Neural progenitor cell (in vitro differentiated cells): Measurements from ENCODE around the gene H3-3A. TPM values are rescaled to one million over a fixed set of nuclear protein-coding genes. Genes with fewer than 3 reads are reported as not detected.
A peak's percentile ranks its signal among the peaks of the same experiment; 100 is the strongest.

Experiments
- DNase-seq: peaks from one replicate; pipeline ENCODE4 v3.0.0-alpha.2; 2016; ENCODE audit warnings: low spot score
- H2AFZ ChIP-seq: fragments of 200-600 bp; sonication (generic); replicated peaks from 2 replicates; pipeline ENCODE4 v1.6.1; 2016; ENCODE audit warnings: antibody characterized with exemption
- H3F3A ChIP-seq: fragments of 200-600 bp; sonication (generic); 2 replicates; pipeline ENCODE4 v1.6.1; 2016; ENCODE audit warnings: antibody characterized with exemption, low read depth
- H3K27ac ChIP-seq: fragments of 200-600 bp; sonication (generic); 2 replicates; pipeline ENCODE4 v1.5.1; 2016; ENCODE audit warnings: mild to moderate bottlenecking
- H3K27me3 ChIP-seq: fragments of 200-600 bp; sonication (generic); 2 replicates; pipeline ENCODE4 v1.6.1; 2016; ENCODE audit warnings: mild to moderate bottlenecking, moderate library complexity
- H3K36me3 ChIP-seq: fragments of 200-600 bp; sonication (generic); 2 replicates; pipeline ENCODE4 v1.5.1; 2016
- H3K4me1 ChIP-seq: fragments of 200-600 bp; sonication (generic); 2 replicates; pipeline ENCODE4 v1.6.1; 2016; ENCODE audit warnings: mixed run types
- H3K4me2 ChIP-seq: fragments of 200-600 bp; sonication (generic); 2 replicates; pipeline ENCODE4 v1.6.1; 2016
- H3K4me3 ChIP-seq: fragments of 200-600 bp; sonication (generic); 2 replicates; pipeline ENCODE4 v1.5.1; 2016
- H3K79me2 ChIP-seq: fragments of 200-600 bp; sonication (generic); 2 replicates; pipeline ENCODE4 v1.6.1; 2016; ENCODE audit warnings: low read depth
- H3K9ac ChIP-seq: fragments of 200-600 bp; sonication (generic); 2 replicates; pipeline ENCODE4 v1.6.1; 2016
- H3K9me3 ChIP-seq: fragments of 200-600 bp; sonication (generic); 2 replicates; pipeline ENCODE4 v1.5.1; 2016; ENCODE audit warnings: low read depth
- H4K20me1 ChIP-seq: fragments of 200-600 bp; sonication (generic); 2 replicates; pipeline ENCODE4 v1.6.1; 2016; ENCODE audit warnings: low read depth
- H3K27ac Mint-ChIP-seq: 3 replicates; pipeline ENCODE4 v1.8.0; 2021; ENCODE audit warnings: mixed read lengths
- H3K27me3 Mint-ChIP-seq: 2 replicates; pipeline ENCODE4 v1.8.0; 2022; ENCODE audit warnings: low read depth, mild to moderate bottlenecking, inconsistent platforms, moderate library complexity, mixed read lengths; ENCODE audit not compliant: insufficient read depth
- H3K36me3 Mint-ChIP-seq: 3 replicates; pipeline ENCODE4 v1.8.0; 2021; ENCODE audit warnings: mixed read lengths
- H3K4me1 Mint-ChIP-seq: 3 replicates; pipeline ENCODE4 v1.8.0; 2021; ENCODE audit warnings: mixed read lengths
- H3K4me3 Mint-ChIP-seq: 3 replicates; pipeline ENCODE4 v1.8.0; 2021; ENCODE audit warnings: mild to moderate bottlenecking, moderate library complexity, mixed read lengths
- H3K9me3 Mint-ChIP-seq: 3 replicates; pipeline ENCODE4 v1.8.0; 2020; ENCODE audit warnings: mixed read lengths
- EZH2 ChIP-seq: fragments of 200-600 bp; sonication (generic); IDR thresholded peaks from 2 replicates; pipeline ENCODE4 v1.6.1; 2017; ENCODE audit warnings: antibody characterized with exemption, mild to moderate bottlenecking, moderate library complexity
- EZH2phosphoT487 ChIP-seq: fragments of 200-600 bp; sonication (generic); IDR thresholded peaks from 2 replicates; pipeline ENCODE4 v1.6.1; 2017; ENCODE audit warnings: antibody characterized with exemption
- total RNA-seq: library from RNA; depleted of rRNA; stranded (reverse); fragments of >200 nt; gene quantifications from 2 replicates; pipeline ENCODE4 v1.2.3, GENCODE V29; 2015; ENCODE audit warnings: low replicate concordance
- TF ChIP-seq, protein P1 (sequence below): fragments of 200-600 bp; sonication (generic); IDR thresholded peaks from 2 replicates; pipeline ENCODE4 v1.5.1; 2017; ENCODE audit warnings: antibody characterized with exemption, mild to moderate bottlenecking

H3-3A gene
- total RNA-seq, 1 donor from 2014 or later, result 1,689 TPM

DNA sequence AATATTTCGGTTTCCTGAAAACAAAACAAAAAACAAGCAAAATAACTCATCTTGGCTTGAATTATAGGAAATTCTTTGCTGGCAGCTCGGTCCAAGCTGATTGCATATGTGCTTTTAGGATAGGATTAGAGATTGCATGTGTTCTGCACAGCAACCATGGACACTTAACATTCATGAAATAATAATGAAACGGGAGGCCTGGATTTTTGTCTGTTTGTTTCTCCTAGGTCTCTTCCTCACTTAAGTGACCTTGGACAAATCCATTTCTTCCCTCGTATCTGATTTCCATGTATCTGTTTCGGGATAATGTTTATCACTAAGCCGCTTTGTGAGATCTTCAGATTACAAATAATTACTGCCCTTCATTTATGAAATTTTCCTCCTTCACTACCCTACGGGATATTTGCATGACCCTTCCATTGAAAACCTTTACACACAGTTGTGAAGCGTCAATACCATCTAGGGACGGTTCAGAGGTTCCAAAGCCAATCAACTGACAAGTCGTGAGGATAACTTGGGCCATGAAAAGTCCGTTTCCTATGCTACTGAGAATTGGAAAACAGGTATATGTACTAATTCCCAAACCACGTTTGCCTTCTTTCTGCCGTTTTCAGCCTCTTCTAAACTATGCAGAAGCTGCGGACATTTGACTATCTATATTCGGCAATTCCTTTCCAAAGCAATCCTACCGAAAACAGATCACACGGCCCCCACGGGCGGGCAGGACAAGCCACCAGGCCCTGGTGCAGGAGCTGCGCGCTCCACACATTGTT, 1.3 kb upstream of the H3-3A start:
- Histone ChIP-seq H2AFZ (peak overlapping the region; percentile 66), H4K20me1 (peaks cover 36% of the 10 kb centered on the region), H3K36me3 (peaks cover 7% of the 10 kb centered on the region), H3K79me2 (peaks cover 51% of the 10 kb centered on the region), H3K4me2 (peak overlapping the region; percentile 90), H3K27me3 (no peaks in the 10 kb centered on the region), H3K9ac (peak overlapping the region; percentile 90), H3F3A (peaks cover 50% of the 10 kb centered on the region), H3K9me3 (no peaks in the 10 kb centered on the region), H3K4me1 (peaks cover 24% of the 10 kb centered on the region), H3K4me3 (peak overlapping the region; percentile 86), H3K27ac (peak overlapping the region; percentile 98)
- H3K36me3 Mint-ChIP-seq, result peaks cover 15% of the 10 kb centered on the region
- TF ChIP-seq, protein P1, sequence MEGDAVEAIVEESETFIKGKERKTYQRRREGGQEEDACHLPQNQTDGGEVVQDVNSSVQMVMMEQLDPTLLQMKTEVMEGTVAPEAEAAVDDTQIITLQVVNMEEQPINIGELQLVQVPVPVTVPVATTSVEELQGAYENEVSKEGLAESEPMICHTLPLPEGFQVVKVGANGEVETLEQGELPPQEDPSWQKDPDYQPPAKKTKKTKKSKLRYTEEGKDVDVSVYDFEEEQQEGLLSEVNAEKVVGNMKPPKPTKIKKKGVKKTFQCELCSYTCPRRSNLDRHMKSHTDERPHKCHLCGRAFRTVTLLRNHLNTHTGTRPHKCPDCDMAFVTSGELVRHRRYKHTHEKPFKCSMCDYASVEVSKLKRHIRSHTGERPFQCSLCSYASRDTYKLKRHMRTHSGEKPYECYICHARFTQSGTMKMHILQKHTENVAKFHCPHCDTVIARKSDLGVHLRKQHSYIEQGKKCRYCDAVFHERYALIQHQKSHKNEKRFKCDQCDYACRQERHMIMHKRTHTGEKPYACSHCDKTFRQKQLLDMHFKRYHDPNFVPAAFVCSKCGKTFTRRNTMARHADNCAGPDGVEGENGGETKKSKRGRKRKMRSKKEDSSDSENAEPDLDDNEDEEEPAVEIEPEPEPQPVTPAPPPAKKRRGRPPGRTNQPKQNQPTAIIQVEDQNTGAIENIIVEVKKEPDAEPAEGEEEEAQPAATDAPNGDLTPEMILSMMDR, result no peak
- TF ChIP-seq EZH2, result no peak
- TF ChIP-seq EZH2phosphoT487, result no peak
- DNase-seq, result no peak
- H3K4me1 Mint-ChIP-seq, result peaks cover 26% of the 10 kb centered on the region
- H3K27ac Mint-ChIP-seq, result peak overlapping the region; percentile 99
- peaks cover 4% of the 10 kb centered on the region for H3K27me3 Mint-ChIP-seq
- H3K9me3 Mint-ChIP-seq, result no peaks in the 10 kb centered on the region
- H3K4me3 Mint-ChIP-seq, result peak overlapping the region; percentile 94

DNA sequence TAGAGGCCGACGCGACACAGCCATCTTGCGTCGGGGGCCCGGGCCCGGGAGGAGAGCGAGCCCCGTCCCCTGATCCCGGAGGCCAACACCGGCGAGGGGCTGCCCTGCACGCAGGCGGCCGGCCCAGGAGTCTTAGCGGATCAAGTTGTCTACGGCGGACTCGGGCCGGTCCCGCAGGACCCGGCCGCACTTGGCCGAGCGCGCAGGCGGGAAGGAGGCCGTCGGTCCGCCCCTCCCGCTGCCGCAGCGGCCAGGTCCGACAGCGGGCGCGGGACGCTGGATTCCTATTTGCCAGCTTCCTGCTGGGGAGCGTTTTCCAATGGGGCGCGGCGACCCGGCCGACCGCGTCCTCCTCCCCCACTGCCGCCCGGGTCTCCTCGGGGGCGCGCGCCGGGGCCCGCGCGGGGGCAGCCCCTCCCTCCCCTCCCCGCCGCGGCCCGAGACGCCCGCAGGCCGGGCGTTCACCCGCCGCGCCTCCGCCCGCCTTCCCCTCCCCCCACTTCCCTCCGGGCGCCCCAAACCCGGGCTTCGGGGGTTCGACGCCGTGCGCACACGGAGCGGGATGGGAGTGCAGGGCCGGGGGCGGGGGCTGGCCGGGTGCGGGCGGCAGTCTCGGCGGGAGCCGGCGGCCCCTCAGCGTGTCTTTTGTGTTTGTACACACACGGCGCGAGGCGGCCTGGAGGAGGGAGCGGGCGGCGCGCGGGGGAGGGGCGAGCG, 517 bp upstream of the H3-3A start:
- H3K9me3 Mint-ChIP-seq, result no peaks in the 10 kb centered on the region
- Histone ChIP-seq H2AFZ (peak overlapping the region; percentile 66), H3K9ac (peak overlapping the region; percentile 90), H3K36me3 (peaks cover 14% of the 10 kb centered on the region), H3K4me1 (peaks cover 31% of the 10 kb centered on the region), H3K27ac (peak overlapping the region; percentile 98), H3K27me3 (no peaks in the 10 kb centered on the region), H3K9me3 (no peaks in the 10 kb centered on the region), H3F3A (peaks cover 57% of the 10 kb centered on the region), H3K4me3 (peak overlapping the region; percentile 86), H4K20me1 (peaks cover 44% of the 10 kb centered on the region), H3K79me2 (peaks cover 59% of the 10 kb centered on the region), H3K4me2 (peak overlapping the region; percentile 90)
- peaks cover 32% of the 10 kb centered on the region for H3K4me1 Mint-ChIP-seq
- H3K27ac Mint-ChIP-seq, result peak overlapping the region; percentile 99
- H3K36me3 Mint-ChIP-seq, result peaks cover 19% of the 10 kb centered on the region
- TF ChIP-seq, protein P1, result no peak
- TF ChIP-seq EZH2phosphoT487 (no peak), EZH2 (no peak)
- H3K4me3 Mint-ChIP-seq, result peak overlapping the region; percentile 94
- DNase-seq, result peak; percentile 91
- peaks cover 4% of the 10 kb centered on the region for H3K27me3 Mint-ChIP-seq

DNA sequence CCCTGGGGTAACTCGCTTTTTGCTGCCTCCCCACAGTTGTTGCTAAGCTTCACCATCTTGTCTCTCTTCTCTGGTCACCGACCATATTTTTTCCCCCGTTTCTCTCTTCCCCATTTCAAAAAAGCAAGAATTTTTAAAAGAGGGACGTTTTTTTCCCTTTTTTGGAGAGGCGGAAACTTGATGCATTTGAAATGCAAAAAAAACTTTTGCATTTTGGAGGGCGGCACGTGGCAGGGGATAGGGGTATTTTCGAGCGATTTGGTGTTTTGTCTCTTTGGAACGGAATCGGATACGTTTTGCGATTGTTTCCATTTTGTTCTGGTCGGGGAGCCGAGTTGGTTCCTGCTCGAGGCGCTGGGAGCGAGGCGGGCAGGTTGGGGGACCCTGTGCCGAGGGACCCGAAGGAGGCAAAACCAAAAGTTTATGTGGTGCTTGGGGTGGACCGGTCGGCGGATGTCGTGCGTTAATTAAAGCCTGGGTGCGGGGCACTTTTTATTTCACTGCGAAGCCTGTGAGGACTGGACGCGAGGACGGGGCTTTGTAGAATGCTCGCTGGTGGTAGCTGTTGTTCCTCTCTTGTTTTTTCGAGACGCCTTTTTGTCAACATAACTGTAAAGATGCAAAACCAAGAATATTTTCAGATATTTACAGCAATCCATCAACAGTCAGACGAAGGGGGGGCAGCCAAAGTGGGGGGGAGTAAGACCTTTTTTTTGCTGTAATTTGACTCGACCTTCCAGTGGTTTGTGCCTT, 884 bp downstream of the H3-3A start:
- Histone ChIP-seq H3K9me3 (no peaks in the 10 kb centered on the region), H3K27ac (peak overlapping the region; percentile 98), H3K4me1 (peaks cover 35% of the 10 kb centered on the region), H3K36me3 (peaks cover 23% of the 10 kb centered on the region), H3K4me3 (peak overlapping the region; percentile 86), H3K4me2 (peak overlapping the region; percentile 91), H2AFZ (no peak overlapping the region), H3F3A (peaks cover 71% of the 10 kb centered on the region), H3K9ac (peak overlapping the region; percentile 96), H3K79me2 (peaks cover 73% of the 10 kb centered on the region), H3K27me3 (no peaks in the 10 kb centered on the region), H4K20me1 (peaks cover 58% of the 10 kb centered on the region)
- H3K9me3 Mint-ChIP-seq, result no peaks in the 10 kb centered on the region
- peak overlapping the region; percentile 99 for H3K27ac Mint-ChIP-seq
- peaks cover 32% of the 10 kb centered on the region for H3K4me1 Mint-ChIP-seq
- H3K27me3 Mint-ChIP-seq, result peaks cover 4% of the 10 kb centered on the region
- no peak for TF ChIP-seq EZH2phosphoT487
- TF ChIP-seq, protein P1, result no peak
- TF ChIP-seq EZH2, result no peak
- DNase-seq, result peak; percentile 67
- H3K36me3 Mint-ChIP-seq, result peaks cover 27% of the 10 kb centered on the region
- peak overlapping the region; percentile 100 for H3K4me3 Mint-ChIP-seq
